Measurements from ENCODE around the gene PCSK7.

The PCSK7 gene

GRCh38 chr11:117205211-117205818, 26.6 kb downstream of the PCSK7 start:
- DNase-seq = no peak
- Histone ChIP-seq H3K4me3 (ENCODE audit: low read length) (no peak overlapping the region), H3K27ac (ENCODE audit: low read length) (no peak overlapping the region), H3K4me2 (ENCODE audit: low read depth, low read length) (no peak overlapping the region), H3K36me3 (replicated peaks; ENCODE audit: insufficient read depth, low read length) (no peaks in the 10 kb centered on the region), H3K27me3 (replicated peaks; ENCODE audit: insufficient read depth, low read length) (no peaks in the 10 kb centered on the region), H3F3A (ENCODE audit: insufficient read depth, low read length) (no peaks in the 10 kb centered on the region), H3K79me2 (ENCODE audit: low read length) (no peaks in the 10 kb centered on the region), H4K20me1 (ENCODE audit: insufficient read depth, low read length) (no peaks in the 10 kb centered on the region), H3K4me1 (ENCODE audit: low read length) (no peaks in the 10 kb centered on the region), H3K9me2 (replicated peaks; ENCODE audit: insufficient read depth, low read length) (no peaks in the 10 kb centered on the region), H3K9me3 (replicated peaks; ENCODE audit: insufficient read depth, low read length) (no peaks in the 10 kb centered on the region), H3K9ac (ENCODE audit: low read length) (no peak overlapping the region), H2AFZ (ENCODE audit: low read length) (no peak overlapping the region)
- TF ChIP-seq EZH2 (optimal IDR thresholded peaks at IDR 0.05; ENCODE audit: low read depth, low read length) (no peak), CTCF (IDR thresholded peaks at IDR 0.05; ENCODE audit: low read length) (no peak), EZH2phosphoT487 (IDR thresholded peaks at IDR 0.05; ENCODE audit: low read length) (no peak)

- TF ChIP-seq EZH2 (optimal IDR thresholded peaks at IDR 0.05; ENCODE audit: low read depth, low read length) (no peak), CTCF (IDR thresholded peaks at IDR 0.05; ENCODE audit: low read length) (no peak), EZH2phosphoT487 (IDR thresholded peaks at IDR 0.05; ENCODE audit: low read length) (no peak)
- no peaks in the 10 kb centered on the region for H3K36me3 ChIP-seq (replicated peaks; ENCODE audit: insufficient read depth, low read length)
- DNase-seq = no peak
These were observed 27.4 kb downstream of the PCSK7 start for GRCh38 chr11:117204283-117205080.

GRCh38 chr11:117203069-117203407, 28.8 kb downstream of the PCSK7 start:
- Histone ChIP-seq H3K4me1 (ENCODE audit: low read length) (no peaks in the 10 kb centered on the region), H3K79me2 (ENCODE audit: low read length) (no peaks in the 10 kb centered on the region), H2AFZ (ENCODE audit: low read length) (no peak overlapping the region), H3K9me2 (replicated peaks; ENCODE audit: insufficient read depth, low read length) (no peaks in the 10 kb centered on the region), H3K27me3 (replicated peaks; ENCODE audit: insufficient read depth, low read length) (no peaks in the 10 kb centered on the region), H3K4me3 (ENCODE audit: low read length) (no peak overlapping the region), H3K36me3 (replicated peaks; ENCODE audit: insufficient read depth, low read length) (no peaks in the 10 kb centered on the region), H3K9ac (ENCODE audit: low read length) (no peak overlapping the region), H3K4me2 (ENCODE audit: low read depth, low read length) (no peak overlapping the region), H4K20me1 (ENCODE audit: insufficient read depth, low read length) (no peaks in the 10 kb centered on the region), H3K9me3 (replicated peaks; ENCODE audit: insufficient read depth, low read length) (no peaks in the 10 kb centered on the region), H3F3A (ENCODE audit: insufficient read depth, low read length) (no peaks in the 10 kb centered on the region), H3K27ac (ENCODE audit: low read length) (no peak overlapping the region)
- TF ChIP-seq CTCF (IDR thresholded peaks at IDR 0.05; ENCODE audit: low read length) (no peak), EZH2 (optimal IDR thresholded peaks at IDR 0.05; ENCODE audit: low read depth, low read length) (no peak), EZH2phosphoT487 (IDR thresholded peaks at IDR 0.05; ENCODE audit: low read length) (no peak)
- no peak for DNase-seq

More at GRCh38 chr11:117204283-117205080, 27.4 kb downstream of the PCSK7 start:
- Histone ChIP-seq H3K4me1 (ENCODE audit: low read length) (no peaks in the 10 kb centered on the region), H3F3A (ENCODE audit: insufficient read depth, low read length) (no peaks in the 10 kb centered on the region), H3K9me3 (replicated peaks; ENCODE audit: insufficient read depth, low read length) (no peaks in the 10 kb centered on the region), H3K4me3 (ENCODE audit: low read length) (no peak overlapping the region), H3K79me2 (ENCODE audit: low read length) (no peaks in the 10 kb centered on the region), H3K4me2 (ENCODE audit: low read depth, low read length) (no peak overlapping the region), H3K27me3 (replicated peaks; ENCODE audit: insufficient read depth, low read length) (no peaks in the 10 kb centered on the region), H3K27ac (ENCODE audit: low read length) (no peak overlapping the region), H2AFZ (ENCODE audit: low read length) (no peak overlapping the region), H3K9ac (ENCODE audit: low read length) (no peak overlapping the region), H4K20me1 (ENCODE audit: insufficient read depth, low read length) (no peaks in the 10 kb centered on the region), H3K9me2 (replicated peaks; ENCODE audit: insufficient read depth, low read length) (no peaks in the 10 kb centered on the region)
